Neural crest cell (in vitro differentiated cells): ENCODE data around the gene IZUMO1. TPM values are rescaled to one million over a fixed set of nuclear protein-coding genes. Genes with fewer than 3 reads are reported as not detected.
A peak's percentile ranks its signal among the peaks of the same experiment; 100 is the strongest.

Experiments used
- DNase-seq: peaks from one replicate; pipeline ENCODE4 v3.0.0; 2021; ENCODE audit warnings: low read depth, mixed read lengths, low spot score
- H3K27ac Mint-ChIP-seq: one replicate; pipeline ENCODE4 v1.8.0; 2021; ENCODE audit warnings: mild to moderate bottlenecking, mixed read lengths; ENCODE audit not compliant: unreplicated experiment
- H3K27me3 Mint-ChIP-seq: 2 replicates; pipeline ENCODE4 v1.8.0; 2021; ENCODE audit warnings: low read depth, mild to moderate bottlenecking, mixed read lengths
- H3K36me3 Mint-ChIP-seq: 2 replicates; pipeline ENCODE4 v1.8.0; 2021; ENCODE audit warnings: low read depth, mild to moderate bottlenecking, mixed read lengths
- H3K4me1 Mint-ChIP-seq: 2 replicates; pipeline ENCODE4 v1.8.0; 2021; ENCODE audit warnings: mixed read lengths
- H3K4me3 Mint-ChIP-seq: one replicate; pipeline ENCODE4 v1.8.0; 2021; ENCODE audit warnings: mild to moderate bottlenecking, mixed read lengths
- H3K9me3 Mint-ChIP-seq: 2 replicates; pipeline ENCODE4 v1.8.0; 2021; ENCODE audit warnings: mixed read lengths
- total RNA-seq: library from RNA; stranded (reverse); gene quantifications from 2 replicates; pipeline ENCODE4 v1.2.1, GENCODE V29; 2021
- TF ChIP-seq, protein P1 (sequence below): fragments of 200-600 bp; sonication (generic); conservative IDR thresholded peaks from 2 replicates; pipeline ENCODE4 v1.5.0; 2021; ENCODE audit warnings: antibody characterized with exemption, mild to moderate bottlenecking

IZUMO1 gene
- total RNA-seq, 1 donor from 2014 or later: 0.23 TPM

DNA sequence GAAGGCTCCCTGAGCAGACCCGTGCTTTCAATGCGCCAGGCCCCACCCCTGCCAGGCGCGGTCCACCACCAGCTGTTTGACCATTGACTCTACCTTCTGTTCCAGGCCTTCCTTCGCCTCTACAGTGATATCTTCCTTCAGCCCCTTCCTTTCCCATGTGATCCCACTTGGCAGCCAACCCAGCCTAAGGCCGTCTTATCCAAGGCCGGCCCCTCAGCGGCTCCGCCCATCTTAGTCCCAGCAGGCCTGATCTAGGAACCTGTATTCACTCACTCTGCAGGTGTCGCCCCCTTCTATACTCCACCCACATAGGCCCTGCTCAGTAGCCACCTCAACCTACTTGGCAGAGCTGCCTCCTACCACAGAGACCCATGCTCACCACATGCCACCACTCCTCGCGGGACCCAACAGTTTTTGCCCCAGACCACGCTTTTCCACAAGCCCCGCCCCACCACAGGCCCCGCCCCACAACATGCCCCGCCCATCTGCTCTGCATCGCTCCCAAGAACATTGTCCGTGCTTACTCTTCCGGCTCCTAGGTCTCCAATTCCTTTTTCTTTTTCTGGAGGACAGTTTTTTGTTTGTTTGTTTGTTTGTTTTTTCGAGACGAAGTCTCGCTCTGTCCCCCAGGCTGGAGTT lies 9.2 kb downstream of the IZUMO1 start:
- Mint-ChIP-seq H3K9me3 (peaks cover 4% of the 10 kb centered on the region), H3K27ac (no peak overlapping the region), H3K27me3 (peaks cover 38% of the 10 kb centered on the region), H3K36me3 (peaks cover 3% of the 10 kb centered on the region), H3K4me3 (no peak overlapping the region), H3K4me1 (peaks cover 16% of the 10 kb centered on the region)
- no peak for DNase-seq
- TF ChIP-seq, protein P1, sequence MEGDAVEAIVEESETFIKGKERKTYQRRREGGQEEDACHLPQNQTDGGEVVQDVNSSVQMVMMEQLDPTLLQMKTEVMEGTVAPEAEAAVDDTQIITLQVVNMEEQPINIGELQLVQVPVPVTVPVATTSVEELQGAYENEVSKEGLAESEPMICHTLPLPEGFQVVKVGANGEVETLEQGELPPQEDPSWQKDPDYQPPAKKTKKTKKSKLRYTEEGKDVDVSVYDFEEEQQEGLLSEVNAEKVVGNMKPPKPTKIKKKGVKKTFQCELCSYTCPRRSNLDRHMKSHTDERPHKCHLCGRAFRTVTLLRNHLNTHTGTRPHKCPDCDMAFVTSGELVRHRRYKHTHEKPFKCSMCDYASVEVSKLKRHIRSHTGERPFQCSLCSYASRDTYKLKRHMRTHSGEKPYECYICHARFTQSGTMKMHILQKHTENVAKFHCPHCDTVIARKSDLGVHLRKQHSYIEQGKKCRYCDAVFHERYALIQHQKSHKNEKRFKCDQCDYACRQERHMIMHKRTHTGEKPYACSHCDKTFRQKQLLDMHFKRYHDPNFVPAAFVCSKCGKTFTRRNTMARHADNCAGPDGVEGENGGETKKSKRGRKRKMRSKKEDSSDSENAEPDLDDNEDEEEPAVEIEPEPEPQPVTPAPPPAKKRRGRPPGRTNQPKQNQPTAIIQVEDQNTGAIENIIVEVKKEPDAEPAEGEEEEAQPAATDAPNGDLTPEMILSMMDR: no peak

DNA sequence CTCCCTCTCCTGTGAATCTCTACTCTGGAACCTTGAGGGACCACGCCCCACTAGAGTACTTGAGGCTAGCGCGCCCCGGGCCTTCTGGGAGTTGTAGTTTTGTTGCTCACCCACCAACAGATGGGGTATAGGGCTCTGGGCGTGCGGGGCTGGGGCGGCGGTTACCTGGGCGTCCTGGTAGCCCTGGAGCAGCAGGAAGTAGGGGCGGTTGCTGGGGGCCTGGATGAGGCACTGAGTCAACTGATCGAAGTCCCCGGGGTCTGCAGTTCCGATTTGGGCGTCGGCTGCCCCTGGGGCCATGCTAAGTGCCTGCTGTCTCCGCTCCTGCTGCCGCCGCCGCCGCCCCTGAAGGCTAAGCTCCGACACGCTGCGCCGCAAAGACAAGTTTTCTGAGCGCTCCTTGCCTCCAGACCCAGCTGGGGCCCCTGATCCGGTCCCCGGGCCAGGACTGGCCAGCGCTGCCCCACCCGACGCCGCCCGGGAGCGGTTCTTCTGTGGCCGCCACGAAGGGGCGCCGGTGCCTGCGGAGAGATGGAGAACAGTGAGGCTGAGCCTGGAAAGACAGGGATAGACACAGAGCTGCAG lies 11.6 kb downstream of the IZUMO1 start:
- peaks cover 31% of the 10 kb centered on the region for H3K27me3 Mint-ChIP-seq
- TF ChIP-seq, protein P1: no peak
- H3K27ac Mint-ChIP-seq: no peak overlapping the region
- peaks cover 16% of the 10 kb centered on the region for H3K4me1 Mint-ChIP-seq
- DNase-seq: peak; percentile 45
- peak overlapping the region; percentile 72 for H3K4me3 Mint-ChIP-seq
- peaks cover 9% of the 10 kb centered on the region for H3K9me3 Mint-ChIP-seq
- peaks cover 7% of the 10 kb centered on the region for H3K36me3 Mint-ChIP-seq

DNA sequence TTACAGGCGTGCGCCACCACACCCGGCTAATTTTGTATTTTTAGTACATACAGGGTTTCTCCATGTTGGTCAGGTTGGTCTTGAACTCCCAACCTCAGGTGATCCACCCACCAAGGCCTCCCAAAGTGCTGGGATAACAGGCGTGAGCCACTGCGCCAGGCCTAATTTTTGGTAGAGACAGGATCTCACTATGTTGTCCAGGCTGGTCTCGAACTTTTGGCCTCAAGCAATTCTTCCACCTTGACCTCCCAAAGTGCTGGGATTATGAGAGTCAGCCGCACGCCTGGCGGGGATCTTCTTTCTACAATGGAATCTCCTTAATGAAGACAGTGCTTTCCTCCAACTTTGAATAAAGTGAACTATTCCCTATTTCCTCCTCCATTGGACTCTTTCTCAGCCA lies 12.1 kb downstream of the IZUMO1 start:
- H3K36me3 Mint-ChIP-seq: peaks cover 7% of the 10 kb centered on the region
- peaks cover 16% of the 10 kb centered on the region for H3K4me1 Mint-ChIP-seq
- no peak overlapping the region for H3K27ac Mint-ChIP-seq
- TF ChIP-seq, protein P1: no peak
- H3K27me3 Mint-ChIP-seq: peaks cover 26% of the 10 kb centered on the region
- peak overlapping the region; percentile 72 for H3K4me3 Mint-ChIP-seq
- H3K9me3 Mint-ChIP-seq: peaks cover 9% of the 10 kb centered on the region
- DNase-seq: no peak

DNA sequence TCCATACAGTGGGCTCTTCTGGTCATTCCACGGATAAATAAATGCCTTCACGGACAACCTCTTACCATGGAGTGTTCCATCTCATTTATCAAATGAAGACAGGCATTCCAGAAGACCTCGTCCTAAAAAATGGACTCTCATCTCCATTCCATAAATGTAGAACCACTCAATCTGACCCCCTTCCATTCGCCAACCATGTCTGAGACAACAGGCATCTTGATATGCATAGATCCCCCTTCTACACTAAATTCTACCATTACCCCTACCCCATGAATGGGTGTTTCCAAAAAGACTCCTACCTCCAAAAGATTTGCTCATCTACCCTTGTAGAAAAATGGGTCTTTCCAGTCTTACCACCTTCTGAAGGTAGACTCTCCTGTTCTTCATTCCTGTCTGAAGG lies 15.3 kb downstream of the IZUMO1 start:
- H3K36me3 Mint-ChIP-seq: peaks cover 10% of the 10 kb centered on the region
- no peak overlapping the region for H3K27ac Mint-ChIP-seq
- H3K27me3 Mint-ChIP-seq: peaks cover 18% of the 10 kb centered on the region
- H3K9me3 Mint-ChIP-seq: peaks cover 11% of the 10 kb centered on the region
- peaks cover 6% of the 10 kb centered on the region for H3K4me1 Mint-ChIP-seq
- no peak for DNase-seq
- TF ChIP-seq, protein P1: no peak
- no peak overlapping the region for H3K4me3 Mint-ChIP-seq

DNA sequence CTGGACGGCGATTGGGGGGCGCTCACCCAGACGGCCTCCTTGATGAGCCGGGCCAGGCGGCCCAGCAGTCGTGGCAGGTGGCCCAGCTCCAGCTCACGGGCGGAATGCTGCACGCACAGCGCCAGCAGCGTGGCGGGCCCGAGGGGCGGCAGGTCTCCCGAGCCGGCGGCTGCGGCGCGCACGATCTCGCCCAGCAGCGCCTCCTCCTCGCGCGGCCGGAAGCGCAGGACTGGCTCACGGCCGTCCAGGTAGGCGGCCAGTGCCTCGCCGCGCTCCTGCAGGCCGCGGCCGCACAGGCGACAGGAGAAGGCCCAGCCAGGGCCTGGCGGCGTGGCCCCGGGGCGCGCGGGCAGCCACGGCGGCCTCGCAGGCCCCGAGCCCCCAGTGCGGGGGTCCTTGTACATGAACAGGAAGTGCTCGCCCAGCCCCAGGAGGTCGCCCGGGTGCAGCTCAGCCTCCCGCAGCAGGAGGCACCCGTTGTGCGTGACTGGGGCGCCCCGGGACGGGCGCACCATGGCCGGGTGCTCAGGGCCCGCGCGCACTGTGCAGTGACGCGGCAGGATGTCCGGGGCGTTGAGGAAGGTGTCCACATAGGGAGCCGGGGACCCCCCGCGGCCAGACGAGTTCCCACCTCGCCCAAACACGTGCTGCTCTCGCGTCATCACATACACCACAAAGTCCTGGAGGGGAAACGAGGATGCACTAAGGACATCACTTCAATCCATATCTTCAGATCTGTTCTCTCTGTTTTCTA lies 17.6 kb downstream of the IZUMO1 start:
- peaks cover 12% of the 10 kb centered on the region for H3K36me3 Mint-ChIP-seq
- H3K4me1 Mint-ChIP-seq: peaks cover 15% of the 10 kb centered on the region
- no peak for DNase-seq
- no peak overlapping the region for H3K4me3 Mint-ChIP-seq
- TF ChIP-seq, protein P1: no peak
- peaks cover 11% of the 10 kb centered on the region for H3K27me3 Mint-ChIP-seq
- peaks cover 16% of the 10 kb centered on the region for H3K9me3 Mint-ChIP-seq
- no peak overlapping the region for H3K27ac Mint-ChIP-seq
